ENCODE data around the gene SLC4A9.

- TF ChIP-seq EP300 (IDR thresholded peaks at IDR 0.05) = no peak
- TF ChIP-seq CTCF (IDR thresholded peaks at IDR 0.05) = no peak
Measured at GRCh38 chr5:140349244-140349643, 10.8 kb upstream of the SLC4A9 start.
